ENCODE measurements around the gene TBC1D10A.

Gene TBC1D10A

GRCh38 chr22:30285846-30286200 lies 40.9 kb downstream of the TBC1D10A start:
- no peak for DNase-seq (ENCODE audit: low spot score)

GRCh38 chr22:30285176-30285845 lies 41.4 kb downstream of the TBC1D10A start:
- no peak for DNase-seq (ENCODE audit: low spot score)

GRCh38 chr22:30284666-30285065 lies 42.1 kb downstream of the TBC1D10A start:
- no peak for DNase-seq (ENCODE audit: low spot score)

- DNase-seq (ENCODE audit: low spot score): no peak
These were observed 42.6 kb downstream of the TBC1D10A start for GRCh38 chr22:30284172-30284571.

GRCh38 chr22:30283342-30283741 lies 43.4 kb downstream of the TBC1D10A start:
- DNase-seq (ENCODE audit: low spot score): no peak

GRCh38 chr22:30282616-30283046 lies 44.1 kb downstream of the TBC1D10A start:
- no peak for DNase-seq (ENCODE audit: low spot score)

GRCh38 chr22:30280505-30280904 lies 46.2 kb downstream of the TBC1D10A start:
- no peak for DNase-seq (ENCODE audit: low spot score)

GRCh38 chr22:30279932-30280331 lies 46.8 kb downstream of the TBC1D10A start:
- no peak for DNase-seq (ENCODE audit: low spot score)

- no peak for DNase-seq (ENCODE audit: low spot score)
These were observed 47.5 kb downstream of the TBC1D10A start for GRCh38 chr22:30279046-30279788.

- no peak for DNase-seq (ENCODE audit: low spot score)
These were observed 49.0 kb downstream of the TBC1D10A start for GRCh38 chr22:30277547-30278344.

GRCh38 chr22:30276039-30276438 lies 50.7 kb downstream of the TBC1D10A start:
- no peak for DNase-seq (ENCODE audit: low spot score)

- DNase-seq (ENCODE audit: low spot score): no peak
These were observed 51.1 kb downstream of the TBC1D10A start for GRCh38 chr22:30275625-30276024.

GRCh38 chr22:30274437-30274812 lies 52.3 kb downstream of the TBC1D10A start:
- DNase-seq (ENCODE audit: low spot score): no peak

- no peak for DNase-seq (ENCODE audit: low spot score)
These were observed 52.9 kb downstream of the TBC1D10A start for GRCh38 chr22:30273711-30274436.

- DNase-seq (ENCODE audit: low spot score): no peak
These were observed 53.8 kb downstream of the TBC1D10A start for GRCh38 chr22:30272781-30273601.

- no peak for DNase-seq (ENCODE audit: low spot score)
These were observed 55.9 kb downstream of the TBC1D10A start for GRCh38 chr22:30270832-30271231.

- DNase-seq (ENCODE audit: low spot score): no peak
These were observed 58.4 kb downstream of the TBC1D10A start for GRCh38 chr22:30268331-30268730.

GRCh38 chr22:30267382-30268302 lies 59.1 kb downstream of the TBC1D10A start:
- DNase-seq (ENCODE audit: low spot score): no peak

- DNase-seq (ENCODE audit: low spot score): no peak
These were observed 60.0 kb downstream of the TBC1D10A start, which contains the start of gene OSM for GRCh38 chr22:30266445-30267381. Gene OSM, minus strand, starts transcription at chr22:30266851. Its CDS starts 52 bp downstream, at chr22:30266799.

Measured in left forelimb (tissue), 1 donor.